HG02678 (cell line): Measurements from ENCODE around the gene KCNQ2.
"Not testable (repeated sequence)": the region's sequence is repeated elsewhere in the genome, so short reads cannot be mapped to it uniquely, and the experiment has no call there.

Source experiments
- ATAC-seq: cut with Tn5 transposase; IDR thresholded peaks from one replicate; pipeline ENCODE4 v1.9.1; 2021; ENCODE audit warnings: mild to moderate bottlenecking, moderate library complexity; ENCODE audit not compliant: unreplicated experiment

The KCNQ2 gene

GRCh38 chr20:63471981-63472831 is at the start of gene KCNQ2:
Gene KCNQ2 (minus strand): TSS chr20:63472655. CDS start chr20:63472463, 192 bp downstream.
- ATAC-seq = no peak

GRCh38 chr20:63521602-63522001 is 49.1 kb upstream of the KCNQ2 start:
- ATAC-seq = no peak

- peak; percentile 38 for ATAC-seq
Observed at GRCh38 chr20:63520934-63521601, 48.6 kb upstream of the KCNQ2 start.

GRCh38 chr20:63520504-63520933 is 48.1 kb upstream of the KCNQ2 start, which contains the start of gene PPDPF:
Gene PPDPF (plus strand): TSS chr20:63520765. CDS start chr20:63521309, 544 bp downstream.
- ATAC-seq = peak; percentile 81

GRCh38 chr20:63519668-63520503 is 47.4 kb upstream of the KCNQ2 start:
- peak; percentile 32 for ATAC-seq

- no peak for ATAC-seq
Observed at GRCh38 chr20:63518946-63519667, 46.7 kb upstream of the KCNQ2 start.

GRCh38 chr20:63518351-63518861 is 46.0 kb upstream of the KCNQ2 start:
- ATAC-seq = no peak

- ATAC-seq = no peak
Observed at GRCh38 chr20:63517376-63518309, 45.2 kb upstream of the KCNQ2 start.

GRCh38 chr20:63514520-63514919 is 42.1 kb upstream of the KCNQ2 start:
- not testable (repeated sequence) for ATAC-seq

GRCh38 chr20:63513207-63513606 is 40.8 kb upstream of the KCNQ2 start:
- no peak for ATAC-seq

GRCh38 chr20:63509088-63509564 is 36.7 kb upstream of the KCNQ2 start:
- no peak for ATAC-seq

- ATAC-seq = no peak
Observed at GRCh38 chr20:63508072-63508768, 35.8 kb upstream of the KCNQ2 start.

- no peak for ATAC-seq
Observed at GRCh38 chr20:63507083-63507743, 34.8 kb upstream of the KCNQ2 start.

GRCh38 chr20:63505723-63506122 is 33.3 kb upstream of the KCNQ2 start:
- ATAC-seq = no peak

GRCh38 chr20:63505281-63505680 is 32.8 kb upstream of the KCNQ2 start:
- no peak for ATAC-seq

GRCh38 chr20:63504642-63505041 is 32.2 kb upstream of the KCNQ2 start:
- no peak for ATAC-seq

- no peak for ATAC-seq
Observed at GRCh38 chr20:63503524-63503923, 31.1 kb upstream of the KCNQ2 start.

- ATAC-seq = no peak
Observed at GRCh38 chr20:63502671-63503172, 30.3 kb upstream of the KCNQ2 start.
